Measurements from ENCODE around the gene OR51G2.

Gene OR51G2

DNA sequence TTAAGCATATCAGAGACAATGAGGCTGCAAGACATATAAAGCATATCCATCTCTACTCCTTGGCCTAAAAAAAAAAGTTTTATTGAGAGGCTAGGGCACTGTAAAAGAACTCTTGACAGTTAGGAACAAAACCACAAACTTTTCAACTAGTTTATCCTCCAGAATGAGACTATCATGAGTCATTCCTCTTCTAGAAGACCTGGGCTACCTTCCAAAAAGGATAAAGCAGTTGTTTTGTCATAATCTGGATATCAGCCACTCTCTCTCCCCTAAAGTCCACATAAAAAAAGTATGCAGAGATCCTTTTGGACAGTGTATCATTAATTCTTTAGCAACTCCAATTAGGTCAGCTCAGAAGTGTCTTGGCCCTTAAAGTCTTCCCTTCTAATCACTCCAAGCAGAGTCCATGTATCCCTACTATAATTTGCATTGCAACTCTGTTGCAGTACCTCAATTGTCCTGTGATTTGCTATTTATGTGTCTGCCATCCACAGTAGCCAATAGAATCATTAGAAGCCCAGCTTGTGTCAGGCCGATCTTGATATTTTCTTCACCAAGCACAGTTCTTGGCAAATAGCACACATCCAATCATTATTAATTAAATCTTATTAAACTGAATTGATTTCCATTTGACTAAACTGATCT lies 27.0 kb downstream of the OR51G2 start:
- no peak for TF ChIP-seq CTCF (IDR thresholded peaks at IDR 0.05)

DNA sequence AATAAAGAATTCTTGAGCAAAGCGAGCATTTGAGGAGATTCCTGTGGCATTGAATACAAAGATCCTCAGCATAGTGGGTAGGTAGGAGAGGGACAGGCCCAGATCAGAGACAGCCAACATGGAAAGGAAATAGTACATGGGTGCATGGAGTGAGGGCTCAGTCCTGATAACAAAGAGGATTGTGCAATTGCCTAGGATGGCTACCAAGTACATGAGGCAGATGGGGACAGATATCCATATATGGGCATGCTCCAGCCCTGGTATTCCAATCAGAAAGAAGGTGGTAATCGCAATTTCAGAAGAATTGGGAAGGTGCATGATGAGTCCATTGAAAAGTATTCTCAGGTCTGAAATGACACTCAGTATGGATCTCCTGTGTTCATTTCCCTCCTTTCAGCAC lies 28.9 kb downstream of the OR51G2 start:
- Histone ChIP-seq H3K4me3 (no peak overlapping the region), H3K27ac (no peak overlapping the region)
- TF ChIP-seq CTCF (IDR thresholded peaks at IDR 0.05), result no peak
- no peak for DNase-seq (ENCODE audit: low spot score)

More for the DNA sequence above, 27.0 kb downstream of the OR51G2 start:
- Histone ChIP-seq H3K4me3 (no peak overlapping the region), H3K27ac (no peak overlapping the region)
- no peak for DNase-seq (ENCODE audit: low spot score)

DNA sequence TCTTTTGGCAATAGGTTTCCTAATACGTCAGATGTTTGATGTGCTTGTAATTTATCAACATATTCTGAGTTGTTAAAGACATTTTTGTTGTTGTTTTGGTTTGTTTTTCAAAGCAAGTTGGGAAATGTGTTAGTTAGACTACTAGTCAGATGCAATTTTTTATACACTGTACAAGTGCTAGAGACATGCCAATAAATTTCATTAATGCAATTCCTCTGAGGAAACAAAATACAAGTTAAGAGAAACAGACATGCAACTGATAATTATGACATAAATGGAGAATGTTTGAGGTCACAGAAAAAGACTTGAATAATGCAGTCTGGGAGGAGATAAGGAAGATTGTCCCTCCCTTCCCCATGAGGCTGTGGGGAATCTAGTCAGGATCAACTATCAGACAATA lies 31.6 kb downstream of the OR51G2 start:
- Histone ChIP-seq H3K4me3 (no peak overlapping the region), H3K27ac (no peak overlapping the region)
- no peak for DNase-seq (ENCODE audit: low spot score)
- TF ChIP-seq CTCF (IDR thresholded peaks at IDR 0.05), result no peak

DNA sequence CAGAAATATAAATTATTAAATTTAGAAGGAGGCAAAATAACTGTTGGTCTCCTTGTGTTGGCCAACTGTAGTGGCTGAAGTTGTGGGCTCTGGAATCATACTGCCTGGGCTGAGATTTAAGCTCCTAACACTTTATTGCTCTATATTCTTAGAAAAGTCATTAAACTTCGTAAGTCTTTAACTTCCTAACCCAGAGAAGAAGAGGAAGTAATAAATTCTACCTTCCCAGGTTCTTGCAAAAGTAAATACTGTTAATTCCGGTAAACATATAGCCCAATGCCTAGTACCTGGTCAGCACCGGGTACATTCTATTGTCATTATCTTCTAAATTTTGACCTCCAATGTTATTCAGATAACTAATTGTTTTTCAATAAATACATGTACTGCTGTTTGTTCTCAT lies 33.0 kb downstream of the OR51G2 start:
- no peak for TF ChIP-seq CTCF (IDR thresholded peaks at IDR 0.05)
- Histone ChIP-seq H3K4me3 (no peak overlapping the region), H3K27ac (no peak overlapping the region)
- DNase-seq (ENCODE audit: low spot score), result no peak

- Histone ChIP-seq H3K27ac (no peak overlapping the region), H3K4me3 (no peak overlapping the region)
- no peak for DNase-seq (ENCODE audit: low spot score)
- TF ChIP-seq CTCF (IDR thresholded peaks at IDR 0.05), result no peak
Measured at GRCh38 chr11:4884361-4884760, 34.8 kb downstream of the OR51G2 start.

GRCh38 chr11:4882543-4882942 lies 36.6 kb downstream of the OR51G2 start:
- no peak overlapping the region for H3K4me3 ChIP-seq
- no peak for DNase-seq (ENCODE audit: low spot score)
- TF ChIP-seq CTCF (IDR thresholded peaks at IDR 0.05), result no peak
- H3K27ac ChIP-seq, result no peak overlapping the region

DNA sequence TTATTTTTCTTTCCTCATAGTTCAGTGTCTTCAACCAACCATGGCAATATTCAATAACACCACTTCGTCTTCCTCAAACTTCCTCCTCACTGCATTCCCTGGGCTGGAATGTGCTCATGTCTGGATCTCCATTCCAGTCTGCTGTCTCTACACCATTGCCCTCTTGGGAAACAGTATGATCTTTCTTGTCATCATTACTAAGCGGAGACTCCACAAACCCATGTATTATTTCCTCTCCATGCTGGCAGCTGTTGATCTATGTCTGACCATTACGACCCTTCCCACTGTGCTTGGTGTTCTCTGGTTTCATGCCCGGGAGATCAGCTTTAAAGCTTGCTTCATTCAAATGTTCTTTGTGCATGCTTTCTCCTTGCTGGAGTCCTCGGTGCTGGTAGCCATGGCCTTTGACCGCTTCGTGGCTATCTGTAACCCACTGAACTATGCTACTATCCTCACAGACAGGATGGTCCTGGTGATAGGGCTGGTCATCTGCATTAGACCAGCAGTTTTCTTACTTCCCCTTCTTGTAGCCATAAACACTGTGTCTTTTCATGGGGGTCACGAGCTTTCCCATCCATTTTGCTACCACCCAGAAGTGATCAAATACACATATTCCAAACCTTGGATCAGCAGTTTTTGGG lies 37.2 kb downstream of the OR51G2 start, which contains the start of gene OR51T1:
Gene OR51T1 (plus strand): TSS at position 41 of the 641 bp plus-strand sequence. CDS start 0 bp downstream, at position 41.
- DNase-seq (ENCODE audit: low spot score), result no peak
- no peak within 1 kb of the TSS for H3K4me3 ChIP-seq
- H3K27ac ChIP-seq, result no peak within 1 kb of the TSS
- no peak for TF ChIP-seq CTCF (IDR thresholded peaks at IDR 0.05)

All from coronary artery (tissue), 2 donors.